Measurements from ENCODE around the gene SLC35B4.

Gene SLC35B4

DNA sequence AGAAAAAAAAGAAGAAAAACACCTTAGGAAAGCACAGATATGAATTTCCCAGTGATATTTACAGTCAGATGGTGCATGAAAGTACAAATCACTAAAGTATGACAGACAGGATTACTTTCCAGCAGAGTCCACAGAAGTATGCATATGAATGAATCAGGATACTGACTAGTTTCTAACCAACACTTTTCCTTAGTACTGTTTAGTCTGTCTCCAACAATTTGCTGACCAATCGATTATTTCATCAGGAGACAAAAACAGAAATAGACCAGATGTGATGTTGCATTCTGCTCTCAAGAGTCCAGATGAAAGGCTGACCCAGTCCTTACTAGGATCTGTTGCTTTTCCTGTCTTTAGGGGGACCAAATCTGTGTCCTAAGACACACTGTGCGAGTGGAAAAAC, 14.6 kb downstream of the SLC35B4 start:
- Histone ChIP-seq H3K36me3 (ENCODE audit: insufficient read depth, low read length) (peaks cover 64% of the 10 kb centered on the region), H3K4me1 (ENCODE audit: insufficient read depth, low read length) (no peaks in the 10 kb centered on the region), H3K27me3 (ENCODE audit: insufficient read depth, low read length, poor library complexity) (no peaks in the 10 kb centered on the region), H2AFZ (ENCODE audit: low read depth, low read length) (no peak overlapping the region), H3K79me2 (ENCODE audit: insufficient read depth, low read length) (no peaks in the 10 kb centered on the region), H3K9ac (ENCODE audit: low read depth, low read length) (no peak overlapping the region), H3K9me3 (ENCODE audit: insufficient read depth, low read length, severe bottlenecking) (no peaks in the 10 kb centered on the region), H3K4me3 (ENCODE audit: low read depth in 1 of 2, low read length in 2 of 2) (no peak overlapping the region), H4K20me1 (ENCODE audit: insufficient read depth, low read length) (no peaks in the 10 kb centered on the region), H3K4me2 (ENCODE audit: insufficient read depth, low read length) (no peak overlapping the region), H3K27ac (ENCODE audit: low read length) (no peak overlapping the region)
- TF ChIP-seq EZH2 (IDR thresholded peaks at IDR 0.05; ENCODE audit: borderline replicate concordance, low read depth, low read length, severe bottlenecking) = no peak
- no peak for TF ChIP-seq CTCF (IDR thresholded peaks at IDR 0.05; ENCODE audit: borderline replicate concordance, extremely low read depth, low read length, poor library complexity, severe bottlenecking)
- DNase-seq (no peak), ATAC-seq (ENCODE audit: insufficient read depth, low read depth) (no peak)

DNA sequence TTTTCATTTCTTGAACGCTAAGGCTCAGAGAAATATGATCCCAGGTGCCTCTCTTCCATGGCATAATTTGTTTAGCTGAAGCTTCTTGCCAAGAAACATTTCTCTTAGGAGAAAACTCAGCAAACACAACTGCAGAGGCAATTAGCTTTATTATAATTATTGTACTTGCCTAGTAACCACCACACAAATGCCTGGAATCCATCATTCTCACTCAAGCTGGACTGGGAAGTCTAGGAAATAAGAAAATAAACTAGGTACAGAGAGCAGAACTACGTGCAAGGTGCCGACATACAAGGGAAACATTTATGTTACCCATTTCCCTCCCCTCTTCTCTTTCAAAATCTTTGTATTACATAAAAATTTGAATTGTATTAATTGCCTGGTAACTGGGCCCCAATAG, 15.1 kb downstream of the SLC35B4 start:
- Histone ChIP-seq H3K27me3 (ENCODE audit: insufficient read depth, low read length, poor library complexity) (no peaks in the 10 kb centered on the region), H3K79me2 (ENCODE audit: insufficient read depth, low read length) (no peaks in the 10 kb centered on the region), H2AFZ (ENCODE audit: low read depth, low read length) (no peak overlapping the region), H3K36me3 (ENCODE audit: insufficient read depth, low read length) (peaks cover 69% of the 10 kb centered on the region), H3K4me3 (ENCODE audit: low read depth in 1 of 2, low read length in 2 of 2) (no peak overlapping the region), H3K4me2 (ENCODE audit: insufficient read depth, low read length) (no peak overlapping the region), H3K9ac (ENCODE audit: low read depth, low read length) (no peak overlapping the region), H3K27ac (ENCODE audit: low read length) (no peak overlapping the region), H3K9me3 (ENCODE audit: insufficient read depth, low read length, severe bottlenecking) (no peaks in the 10 kb centered on the region), H4K20me1 (ENCODE audit: insufficient read depth, low read length) (no peaks in the 10 kb centered on the region), H3K4me1 (ENCODE audit: insufficient read depth, low read length) (no peaks in the 10 kb centered on the region)
- no peak for DNase-seq
- no peak for ATAC-seq (ENCODE audit: insufficient read depth, low read depth)
- TF ChIP-seq CTCF (IDR thresholded peaks at IDR 0.05; ENCODE audit: borderline replicate concordance, extremely low read depth, low read length, poor library complexity, severe bottlenecking) (no peak), EZH2 (IDR thresholded peaks at IDR 0.05; ENCODE audit: borderline replicate concordance, low read depth, low read length, severe bottlenecking) (no peak)

- H3K27ac ChIP-seq (ENCODE audit: low read length) = no peak overlapping the region
- ATAC-seq (ENCODE audit: insufficient read depth, low read depth) (no peak), DNase-seq (no peak)
- no peaks in the 10 kb centered on the region for H3K4me1 ChIP-seq (ENCODE audit: insufficient read depth, low read length)
- no peak overlapping the region for H3K4me3 ChIP-seq (ENCODE audit: low read depth in 1 of 2, low read length in 2 of 2)
- H3K4me2 ChIP-seq (ENCODE audit: insufficient read depth, low read length) = no peak overlapping the region
- no peaks in the 10 kb centered on the region for H3K9me3 ChIP-seq (ENCODE audit: insufficient read depth, low read length, severe bottlenecking)
- H2AFZ ChIP-seq (ENCODE audit: low read depth, low read length) = no peak overlapping the region
- H3K79me2 ChIP-seq (ENCODE audit: insufficient read depth, low read length) = no peaks in the 10 kb centered on the region
- H3K27me3 ChIP-seq (ENCODE audit: insufficient read depth, low read length, poor library complexity) = no peaks in the 10 kb centered on the region
- no peaks in the 10 kb centered on the region for H4K20me1 ChIP-seq (ENCODE audit: insufficient read depth, low read length)
- TF ChIP-seq EZH2 (IDR thresholded peaks at IDR 0.05; ENCODE audit: borderline replicate concordance, low read depth, low read length, severe bottlenecking) (no peak), CTCF (IDR thresholded peaks at IDR 0.05; ENCODE audit: borderline replicate concordance, extremely low read depth, low read length, poor library complexity, severe bottlenecking) (no peak)
- H3K9ac ChIP-seq (ENCODE audit: low read depth, low read length) = no peak overlapping the region
- H3K36me3 ChIP-seq (ENCODE audit: insufficient read depth, low read length) = peaks cover 74% of the 10 kb centered on the region
Observed at GRCh38 chr7:134300988-134301387, 15.7 kb downstream of the SLC35B4 start.
